IPS-15b (cell line): ENCODE results near the gene IFT20.
"Not testable (repeated sequence)": the region's sequence is repeated elsewhere in the genome, so short reads cannot be mapped to it uniquely, and the experiment has no call there.

Source experiments
- H3K27me3 ChIP-seq: one replicate; pipeline ENCODE4 v1.6.1; 2013; ENCODE audit warnings: low read length; ENCODE audit not compliant: control insufficient read depth, insufficient read depth
- H3K36me3 ChIP-seq: one replicate; pipeline ENCODE4 v1.6.1; 2013; ENCODE audit warnings: low read length; ENCODE audit not compliant: control insufficient read depth, insufficient read depth
- H3K4me1 ChIP-seq: one replicate; pipeline ENCODE4 v1.6.1; 2013; ENCODE audit warnings: mild to moderate bottlenecking, low read length; ENCODE audit not compliant: control insufficient read depth, insufficient read depth
- H3K4me3 ChIP-seq: one replicate; pipeline ENCODE4 v1.5.1; 2013; ENCODE audit warnings: low read depth, low read length
- H3K9ac ChIP-seq: one replicate; pipeline ENCODE4 v1.6.1; 2013; ENCODE audit warnings: low read depth, mild to moderate bottlenecking, low read length
- H3K9me3 ChIP-seq: one replicate; pipeline ENCODE4 v1.6.1; 2013; ENCODE audit warnings: mild to moderate bottlenecking, low read length; ENCODE audit not compliant: control insufficient read depth, insufficient read depth

The IFT20 gene

DNA sequence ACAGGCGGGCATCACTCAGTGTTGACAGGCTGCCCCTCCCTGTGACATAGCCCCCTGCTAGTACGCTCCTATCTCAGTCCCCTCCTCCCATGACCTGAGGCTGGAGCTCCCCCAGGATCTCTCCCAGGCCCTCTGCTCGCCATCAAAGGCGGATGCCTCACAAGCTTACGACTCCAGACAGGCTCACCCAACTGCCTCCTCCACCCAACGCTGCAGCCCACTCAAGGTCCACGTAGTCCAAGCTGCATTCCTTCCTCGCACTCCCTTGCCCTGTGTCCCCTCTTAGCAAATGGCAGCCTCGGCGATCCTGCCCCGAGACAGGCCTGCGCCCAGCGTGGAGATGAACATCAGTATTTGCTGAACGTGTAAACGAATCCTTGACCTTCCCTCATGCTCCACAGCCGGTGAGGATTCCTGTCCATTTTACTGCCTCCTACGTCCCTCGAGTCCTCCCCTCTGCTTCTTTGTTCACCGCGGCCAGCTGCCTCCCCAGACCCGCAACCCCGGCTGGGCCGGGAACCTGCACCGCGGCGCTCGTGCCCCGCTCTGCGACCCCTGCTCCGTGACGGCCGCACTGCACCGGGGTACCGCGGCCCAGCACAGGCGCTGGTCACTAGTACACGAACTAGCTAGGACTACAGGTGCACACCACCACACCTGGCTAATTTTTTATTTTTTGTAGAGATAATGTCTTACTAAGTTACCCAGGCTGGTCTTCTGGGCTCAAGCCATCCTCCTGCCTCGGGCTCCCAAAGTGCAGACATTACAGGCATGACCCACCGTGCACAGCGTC lies 17.1 kb downstream of the IFT20 start:
- Histone ChIP-seq H3K36me3 (no peaks in the 10 kb centered on the region), H3K4me1 (peaks cover 8% of the 10 kb centered on the region), H3K9me3 (no peaks in the 10 kb centered on the region), H3K27me3 (peaks cover 6% of the 10 kb centered on the region), H3K9ac (peak overlapping the region; percentile 81), H3K4me3 (peak overlapping the region; percentile 92)

DNA sequence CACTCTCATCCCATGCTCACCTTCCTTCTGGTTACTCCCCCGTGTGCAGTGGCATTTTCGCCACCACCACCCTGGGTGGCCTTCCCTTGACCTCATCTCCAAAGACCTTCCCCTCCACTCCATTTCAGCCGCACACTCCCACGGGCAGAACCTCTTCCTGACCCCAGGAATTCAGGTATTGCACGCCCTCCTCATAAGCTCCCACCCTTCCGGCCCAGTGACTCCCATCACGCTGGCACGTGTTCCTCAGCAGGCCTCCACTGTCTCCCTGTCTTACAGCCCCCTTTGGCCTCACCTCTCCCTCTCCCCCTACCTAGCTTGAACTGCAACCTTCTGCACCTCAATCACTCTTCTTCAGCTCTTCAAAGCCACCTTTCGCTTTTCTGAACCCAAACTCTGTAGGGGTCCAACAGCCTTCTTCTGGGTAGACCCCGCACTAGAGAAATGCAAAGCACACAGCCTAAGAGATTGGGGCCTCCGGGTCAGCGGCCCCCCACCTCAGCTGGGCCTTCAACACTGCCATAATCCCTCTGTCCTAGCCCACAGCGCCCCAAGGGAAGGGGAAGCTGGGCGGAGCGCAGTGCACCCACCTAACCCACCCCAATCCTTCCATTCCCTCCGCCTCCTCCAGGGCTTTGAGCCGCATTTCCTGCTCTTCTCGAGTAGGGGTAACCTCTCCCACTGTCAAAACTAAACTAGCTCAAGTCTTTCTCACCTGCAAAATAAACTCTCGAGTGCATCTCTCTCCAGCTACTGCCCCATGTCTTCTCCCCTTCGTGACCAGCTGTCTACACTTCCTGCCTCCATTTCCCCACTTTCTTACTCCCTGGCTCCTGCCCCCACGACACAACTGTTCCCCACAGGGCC lies 17.9 kb downstream of the IFT20 start:
- H3K4me3 ChIP-seq = peak overlapping the region; percentile 92
- peaks cover 6% of the 10 kb centered on the region for H3K4me1 ChIP-seq
- no peaks in the 10 kb centered on the region for H3K9me3 ChIP-seq
- H3K36me3 ChIP-seq = no peaks in the 10 kb centered on the region
- H3K27me3 ChIP-seq = peaks cover 6% of the 10 kb centered on the region
- H3K9ac ChIP-seq = peak overlapping the region; percentile 81

DNA sequence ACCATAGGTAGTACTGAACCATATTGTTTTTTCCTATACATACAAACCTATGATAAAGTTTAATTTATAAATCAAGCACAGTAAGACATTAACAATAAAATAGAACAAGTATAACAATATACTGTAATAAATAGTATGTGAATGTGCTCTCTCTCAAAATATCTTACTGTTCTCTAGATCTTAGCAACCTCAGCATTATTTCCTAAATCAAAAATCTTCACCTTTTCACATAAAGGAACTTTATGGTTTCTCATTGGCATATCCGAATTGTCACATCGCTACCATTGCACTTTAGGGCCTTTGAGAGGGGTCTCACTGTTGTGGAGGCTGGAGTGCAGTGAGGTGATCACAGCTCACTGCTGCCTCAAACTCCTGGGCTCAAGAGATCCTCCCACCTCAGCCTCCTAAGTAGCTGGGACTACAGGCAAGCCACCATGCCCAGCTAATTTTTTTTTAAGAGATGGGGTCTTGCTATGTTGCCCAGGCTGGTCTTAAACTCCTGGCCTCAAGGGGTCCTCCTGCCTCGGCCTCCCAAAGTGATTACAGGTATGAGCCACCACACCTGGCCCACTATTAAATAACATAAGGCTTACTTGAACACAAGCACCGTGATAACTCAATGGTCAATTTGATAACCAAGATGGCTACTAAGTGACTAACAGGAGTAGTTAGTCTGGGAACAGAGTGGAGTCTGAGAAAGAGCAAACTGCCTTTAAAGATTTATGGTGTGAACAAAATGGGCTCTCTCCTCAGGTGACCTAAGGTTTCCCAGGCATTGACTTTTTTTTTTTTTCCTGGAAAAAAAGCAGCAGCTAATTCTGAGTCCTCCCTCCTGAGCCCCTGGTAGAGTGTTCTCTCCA lies 19.2 kb downstream of the IFT20 start:
- no peaks in the 10 kb centered on the region for H3K9me3 ChIP-seq
- no peak overlapping the region for H3K4me3 ChIP-seq
- H3K36me3 ChIP-seq = no peaks in the 10 kb centered on the region
- no peak overlapping the region for H3K9ac ChIP-seq
- H3K4me1 ChIP-seq = peaks cover 6% of the 10 kb centered on the region
- H3K27me3 ChIP-seq = peaks cover 6% of the 10 kb centered on the region

DNA sequence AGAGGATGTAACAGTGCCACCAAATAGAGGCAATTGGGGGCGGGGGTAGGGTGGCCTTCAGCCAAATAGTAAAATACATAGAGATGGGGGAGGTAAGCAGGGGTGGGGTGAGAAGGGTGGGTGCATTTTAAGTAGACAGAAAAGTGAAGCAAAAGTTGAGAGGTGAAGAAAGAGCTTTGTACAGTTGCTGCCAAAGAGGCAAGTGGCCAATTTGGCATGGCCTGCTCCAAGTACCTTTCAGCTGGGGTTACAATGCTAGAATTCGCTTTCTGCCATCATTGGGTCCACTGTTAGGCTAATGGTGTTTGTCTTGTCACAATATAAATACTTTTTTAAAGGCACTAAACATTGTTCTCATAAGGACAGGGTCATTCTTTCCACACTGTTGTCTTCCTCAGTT lies 21.4 kb downstream of the IFT20 start:
- Histone ChIP-seq H3K27me3 (peaks cover 6% of the 10 kb centered on the region), H3K9ac (no peak overlapping the region), H3K36me3 (no peaks in the 10 kb centered on the region), H3K4me3 (no peak overlapping the region), H3K4me1 (peaks cover 6% of the 10 kb centered on the region), H3K9me3 (no peaks in the 10 kb centered on the region)

DNA sequence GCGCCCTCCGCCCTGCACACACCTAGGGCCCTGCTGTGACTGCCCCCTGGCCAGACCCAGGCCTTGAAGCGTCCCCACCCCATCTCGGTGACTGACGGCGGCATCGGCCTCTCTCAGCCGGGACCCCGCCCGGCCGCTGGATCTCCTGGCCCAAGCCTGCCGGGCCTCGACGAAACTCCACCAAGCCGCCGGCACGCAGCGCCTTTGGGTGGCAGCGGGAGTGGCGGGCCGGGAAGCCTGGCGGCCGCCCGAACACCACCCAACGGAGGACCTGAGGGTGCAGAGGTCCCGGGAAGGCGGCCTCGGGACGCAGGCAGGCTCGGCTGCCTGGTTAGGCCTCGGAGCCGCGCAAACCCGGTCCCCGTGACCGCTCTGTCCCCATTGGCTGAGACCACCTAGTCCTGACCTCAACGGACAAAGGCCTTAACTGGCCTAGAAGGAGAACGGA lies 28.3 kb downstream of the IFT20 start:
- H3K9me3 ChIP-seq = no peaks in the 10 kb centered on the region
- no peaks in the 10 kb centered on the region for H3K4me1 ChIP-seq
- no peaks in the 10 kb centered on the region for H3K36me3 ChIP-seq
- H3K4me3 ChIP-seq = no peak overlapping the region
- no peak overlapping the region for H3K9ac ChIP-seq
- peaks cover 2% of the 10 kb centered on the region for H3K27me3 ChIP-seq

DNA sequence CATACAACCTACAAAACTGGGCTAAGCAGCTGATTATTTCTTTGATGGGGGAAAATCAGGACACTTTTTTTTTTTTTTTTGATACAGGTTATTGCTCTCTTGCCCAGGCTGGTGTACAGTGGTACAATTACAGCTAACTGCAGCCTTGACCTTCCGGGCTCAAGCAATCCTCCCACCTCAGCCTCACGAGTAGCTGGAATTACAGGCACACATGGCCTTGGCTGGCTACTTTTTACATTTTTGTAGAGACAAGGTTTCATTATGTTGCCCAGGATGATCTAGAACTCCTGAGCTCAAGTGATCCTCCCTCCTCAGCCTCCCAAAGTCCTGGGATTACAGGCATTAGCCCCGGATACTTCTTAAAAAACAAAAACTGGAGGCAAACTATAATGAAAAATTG lies 36.8 kb downstream of the IFT20 start:
- Histone ChIP-seq H3K9me3 (no peaks in the 10 kb centered on the region), H3K4me1 (no peaks in the 10 kb centered on the region), H3K27me3 (no peaks in the 10 kb centered on the region), H3K4me3 (no peak overlapping the region), H3K36me3 (no peaks in the 10 kb centered on the region), H3K9ac (no peak overlapping the region)

DNA sequence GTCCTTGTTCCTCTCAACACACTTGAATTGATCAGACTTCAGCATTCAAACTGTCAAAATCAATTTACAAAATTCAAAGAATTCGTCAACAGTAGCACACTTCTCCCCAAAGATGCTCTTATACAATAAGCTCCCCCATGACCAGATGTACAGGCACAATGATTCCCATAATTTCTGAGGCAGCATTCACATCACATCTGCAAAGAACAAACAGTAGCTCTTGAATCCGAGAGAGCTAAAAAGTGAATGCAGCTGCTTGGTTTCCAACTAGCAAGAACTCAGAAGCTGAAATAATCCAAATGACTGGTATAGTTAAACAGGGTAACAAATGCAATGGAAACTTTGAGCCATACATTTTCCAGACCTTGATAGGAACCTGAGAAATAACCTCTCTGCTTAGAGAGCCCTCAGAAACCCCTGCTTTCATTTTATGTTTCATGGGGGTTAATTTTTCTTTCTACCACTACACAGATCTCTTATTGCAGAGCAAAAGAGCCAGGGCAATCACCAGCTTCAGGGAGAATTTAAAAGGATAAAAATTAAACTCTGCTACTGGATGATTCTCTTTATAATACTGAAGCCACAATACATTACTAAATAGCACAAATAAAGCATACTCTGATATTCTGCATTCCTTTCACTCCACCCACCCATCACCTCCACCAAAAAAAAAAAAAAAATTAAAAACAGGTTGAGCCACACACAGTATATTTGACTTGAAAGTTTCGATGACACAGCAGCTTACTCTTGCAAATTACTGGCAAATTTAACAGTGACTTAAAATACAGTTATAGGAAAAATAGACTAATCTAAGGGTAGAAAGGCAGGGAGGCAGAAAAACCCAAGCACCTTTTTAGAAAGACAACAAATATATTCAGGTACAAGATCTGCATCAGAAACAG lies 39.3 kb downstream of the IFT20 start:
- Histone ChIP-seq H3K27me3 (no peaks in the 10 kb centered on the region), H3K4me1 (no peaks in the 10 kb centered on the region), H3K4me3 (no peak overlapping the region), H3K9ac (no peak overlapping the region), H3K36me3 (no peaks in the 10 kb centered on the region), H3K9me3 (no peaks in the 10 kb centered on the region)

DNA sequence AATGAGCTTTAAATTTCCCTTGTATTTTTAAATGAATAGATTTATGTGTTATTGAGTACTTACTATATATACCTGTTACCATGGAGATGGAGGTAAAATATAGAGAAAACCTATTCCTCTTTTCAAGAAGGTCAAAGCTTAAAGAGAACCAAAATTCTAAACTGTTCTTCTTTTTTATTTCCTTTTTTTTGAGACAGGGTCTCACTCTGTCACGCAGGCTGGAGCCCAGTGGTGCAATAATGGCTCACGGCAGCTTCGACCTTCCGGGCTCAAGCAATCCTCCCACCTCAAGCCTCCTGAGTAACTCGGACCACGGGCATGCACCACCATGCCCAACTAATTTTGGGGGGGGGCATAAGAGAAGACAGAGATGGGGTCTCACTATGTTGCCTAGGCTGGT lies 41.3 kb downstream of the IFT20 start:
- H3K4me1 ChIP-seq = no peaks in the 10 kb centered on the region
- H3K27me3 ChIP-seq = no peaks in the 10 kb centered on the region
- no peaks in the 10 kb centered on the region for H3K9me3 ChIP-seq
- no peak overlapping the region for H3K4me3 ChIP-seq
- H3K9ac ChIP-seq = no peak overlapping the region
- no peaks in the 10 kb centered on the region for H3K36me3 ChIP-seq

DNA sequence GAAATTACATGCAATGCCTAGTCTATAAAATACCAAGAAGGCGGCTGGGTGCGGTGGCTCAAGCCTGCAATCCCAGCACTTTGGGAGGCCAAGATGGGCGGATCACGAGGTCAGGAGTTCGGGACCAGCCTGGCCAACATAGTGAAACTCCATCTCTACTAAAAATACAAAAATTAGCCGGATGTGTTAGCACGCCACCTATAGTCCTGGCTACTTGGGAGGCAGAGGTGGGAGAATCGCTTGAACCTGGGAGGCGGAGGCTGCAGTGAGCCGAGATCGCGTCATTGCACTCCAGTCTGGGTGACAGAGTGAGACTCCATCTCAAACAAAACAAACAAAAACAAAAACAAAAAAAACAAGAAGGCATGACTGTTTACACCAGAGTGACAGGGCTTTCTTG lies 42.4 kb downstream of the IFT20 start:
- not testable (repeated sequence) for H3K27me3 ChIP-seq, H3K4me1 ChIP-seq

DNA sequence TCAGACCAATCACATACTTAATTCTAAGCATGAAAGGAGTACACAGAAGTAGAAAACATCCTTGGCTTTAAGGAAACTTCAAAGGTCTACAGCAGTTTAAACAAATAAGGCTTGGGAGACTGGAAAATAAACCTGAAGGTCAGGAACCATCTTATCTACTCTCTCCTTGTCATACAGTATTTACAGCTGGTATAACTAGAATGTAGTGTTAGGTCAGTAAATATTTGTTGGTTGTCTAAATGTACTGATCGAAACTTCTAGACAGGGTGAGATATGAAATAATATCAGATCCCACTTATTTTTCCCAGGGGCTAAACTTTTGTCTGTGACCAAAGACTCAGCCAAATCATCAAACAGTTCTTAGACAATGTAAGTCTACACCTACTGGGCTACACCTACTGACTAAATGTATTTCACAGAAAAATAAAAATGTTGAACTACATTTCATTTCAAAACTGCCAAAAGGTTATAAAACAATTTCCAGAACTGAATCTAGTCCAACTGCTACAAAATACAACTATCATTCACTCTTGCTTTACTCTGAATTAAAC lies 43.4 kb downstream of the IFT20 start:
- no peak overlapping the region for H3K4me3 ChIP-seq
- H3K9ac ChIP-seq = no peak overlapping the region
- no peaks in the 10 kb centered on the region for H3K9me3 ChIP-seq
- no peaks in the 10 kb centered on the region for H3K4me1 ChIP-seq
- no peaks in the 10 kb centered on the region for H3K36me3 ChIP-seq
- no peaks in the 10 kb centered on the region for H3K27me3 ChIP-seq

More for the DNA sequence above, 42.4 kb downstream of the IFT20 start:
- H3K9ac ChIP-seq, H3K4me3 ChIP-seq, H3K9me3 ChIP-seq, H3K36me3 ChIP-seq: not testable (repeated sequence)
